Endothelial cell of umbilical vein (primary cell): ENCODE measurements around the gene STK39.

Experiments used
- CTCF ChIP-seq, 2 donors: IDR thresholded peaks; 1 replicate in 1 of 2; 2 replicates in 1 of 2; pipeline ENCODE4 v1.5.1; 2011; ENCODE audit warnings: low read length in 2 of 2, mild to moderate bottlenecking in 2 of 2, moderate library complexity in 2 of 2, control low read depth in 1 of 2, inconsistent platforms in 1 of 2, low read depth in 1 of 2; ENCODE audit not compliant: insufficient read depth in 1 of 2; ENCODE audit errors: extremely low read depth in 1 of 2
- EZH2 ChIP-seq: IDR thresholded peaks from 2 replicates; pipeline ENCODE4 v1.6.1; 2012; ENCODE audit warnings: borderline replicate concordance, low read depth, mild to moderate bottlenecking, moderate library complexity, low read length, inconsistent platforms; ENCODE audit not compliant: severe bottlenecking
- FOS ChIP-seq: IDR thresholded peaks from 2 replicates; pipeline ENCODE4 v1.6.1; 2011; ENCODE audit warnings: mild to moderate bottlenecking, low read length, moderate library complexity, borderline replicate concordance; ENCODE audit not compliant: insufficient read depth
- GATA2 ChIP-seq: IDR thresholded peaks from 2 replicates; pipeline ENCODE4 v1.7.0; 2011; ENCODE audit warnings: low read depth, mild to moderate bottlenecking, moderate library complexity, mixed read lengths, low read length; ENCODE audit not compliant: insufficient read length, insufficient read depth
- JUN ChIP-seq: IDR thresholded peaks from 2 replicates; pipeline ENCODE4 v1.6.1; 2011; ENCODE audit warnings: borderline replicate concordance, low read depth; ENCODE audit not compliant: insufficient read length, insufficient read depth
- MAX ChIP-seq: IDR thresholded peaks from 2 replicates; pipeline ENCODE4 v1.6.1; 2011; ENCODE audit not compliant: insufficient read depth, insufficient read length
- MYC ChIP-seq: IDR thresholded peaks from one replicate; pipeline ENCODE4 v1.6.1; 2011; ENCODE audit warnings: mild to moderate bottlenecking, low read depth, low read length
- POLR2A ChIP-seq: IDR thresholded peaks from 2 replicates; pipeline ENCODE4 v1.6.1; 2012; ENCODE audit warnings: low read depth, mild to moderate bottlenecking, control low read depth, low read length
- POLR2AphosphoS5 ChIP-seq: IDR thresholded peaks from 2 replicates; pipeline ENCODE4 v1.6.1; 2012; ENCODE audit warnings: low read depth, mild to moderate bottlenecking, control low read depth, low read length, moderate library complexity; ENCODE audit not compliant: insufficient read depth

GRCh38 chr2:168241208-168241607, 6.2 kb downstream of the STK39 start:
- no peak for TF ChIP-seq POLR2AphosphoS5
- TF ChIP-seq CTCF (IDR thresholded peaks at IDR 0.05; ENCODE audit: extremely low read depth in 1 of 2, insufficient read depth in 1 of 2, low read depth in 1 of 2, low read length in 2 of 2), result no peak
- TF ChIP-seq MAX, result no peak
- TF ChIP-seq EZH2, result no peak
- no peak for TF ChIP-seq POLR2A
- TF ChIP-seq GATA2, result no peak
- TF ChIP-seq MYC, result no peak
- TF ChIP-seq FOS, result no peak
- no peak for TF ChIP-seq JUN
